Stimulated activated CD8-positive, alpha-beta memory T cell treated with anti-CD3 and anti-CD28 coated beads, Interleukin-7, amount 100 ng/mL, for 1 hour (primary cell): ENCODE measurements around the gene AGBL1.
A peak's percentile ranks its signal among the peaks of the same experiment; 100 is the strongest.

Experiments used
- DNase-seq, 2 donors: peaks; one replicate each; pipeline ENCODE4 v3.0.0-alpha.2; 2020; ENCODE audit warnings: low read depth in 2 of 2

AGBL1 gene

DNA sequence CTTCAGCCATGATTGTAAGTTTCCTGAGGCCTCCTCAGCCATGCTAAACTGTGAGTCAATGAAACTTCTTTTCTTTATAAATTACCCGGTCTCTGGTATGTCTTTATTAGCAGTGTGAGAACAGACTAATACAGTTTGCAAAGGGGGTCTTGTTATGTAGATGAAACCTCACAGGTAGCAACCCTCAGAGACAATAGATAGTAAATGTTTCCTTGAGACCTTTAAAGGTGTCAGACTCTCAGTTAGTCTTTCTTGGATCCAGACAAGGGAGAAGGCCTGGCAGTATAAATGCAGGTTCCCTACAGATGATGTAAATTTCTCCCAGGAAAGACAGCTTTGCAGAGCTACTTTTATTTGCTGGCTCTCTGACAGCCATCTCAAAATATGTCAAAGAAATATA is 510.8 kb downstream of the AGBL1 start:
- no peak for DNase-seq

DNA sequence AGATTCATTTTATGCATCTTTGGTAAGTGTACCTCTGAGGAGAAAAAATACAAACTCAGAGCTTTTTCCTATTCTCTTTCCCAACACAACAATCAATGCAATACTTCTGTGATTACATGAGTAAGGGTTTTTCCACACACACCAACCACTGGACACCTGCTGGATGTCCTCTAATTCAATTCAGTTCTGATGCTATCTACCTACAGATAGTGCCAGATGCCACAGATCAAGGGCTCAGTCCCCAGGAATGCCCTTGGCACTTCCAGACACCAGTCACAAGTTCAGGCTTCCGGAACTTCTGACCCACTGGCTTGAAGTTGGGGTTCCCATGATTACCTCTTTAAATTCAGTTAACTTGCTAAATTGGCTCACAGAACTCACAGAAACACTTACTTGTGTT is 511.5 kb downstream of the AGBL1 start:
- DNase-seq = no peak

DNA sequence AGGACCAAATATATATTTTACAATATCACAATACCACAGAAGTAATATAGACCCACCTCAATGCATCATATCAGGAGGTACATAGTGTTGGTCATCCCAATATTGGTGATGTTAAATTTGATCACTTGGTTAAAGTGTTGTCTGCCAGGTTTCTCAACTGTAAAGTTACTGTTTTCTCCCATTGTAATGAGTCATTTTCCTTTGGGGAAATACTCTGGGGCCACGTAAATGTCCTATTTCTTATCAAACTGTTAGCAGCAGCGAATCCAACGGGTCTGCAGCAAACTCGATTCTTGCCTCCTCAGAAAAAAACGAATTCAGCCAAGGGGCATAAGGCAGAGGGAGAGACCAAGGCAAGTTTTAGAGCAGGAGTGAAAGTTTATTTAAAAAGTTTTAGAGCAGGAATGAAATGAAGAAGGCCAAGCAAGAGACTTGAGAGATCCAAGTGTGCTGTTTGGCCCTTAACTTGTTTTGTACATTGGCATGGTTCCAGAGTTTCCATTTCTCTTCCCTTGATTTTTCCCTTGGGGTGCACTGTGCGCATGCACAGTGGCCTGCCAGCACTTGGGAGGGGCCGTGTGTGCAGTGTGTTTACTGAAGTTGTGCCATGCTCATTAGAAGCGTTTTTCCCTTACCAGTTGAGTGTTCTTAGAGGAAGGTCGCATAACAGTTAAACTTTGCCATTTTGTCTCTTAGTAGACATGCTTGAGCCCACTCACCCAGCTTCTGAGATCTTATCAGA is 512.5 kb downstream of the AGBL1 start:
- DNase-seq = no peak

- no peak for DNase-seq
Measured at GRCh38 chr15:86595741-86596140, 516.1 kb downstream of the AGBL1 start.

DNA sequence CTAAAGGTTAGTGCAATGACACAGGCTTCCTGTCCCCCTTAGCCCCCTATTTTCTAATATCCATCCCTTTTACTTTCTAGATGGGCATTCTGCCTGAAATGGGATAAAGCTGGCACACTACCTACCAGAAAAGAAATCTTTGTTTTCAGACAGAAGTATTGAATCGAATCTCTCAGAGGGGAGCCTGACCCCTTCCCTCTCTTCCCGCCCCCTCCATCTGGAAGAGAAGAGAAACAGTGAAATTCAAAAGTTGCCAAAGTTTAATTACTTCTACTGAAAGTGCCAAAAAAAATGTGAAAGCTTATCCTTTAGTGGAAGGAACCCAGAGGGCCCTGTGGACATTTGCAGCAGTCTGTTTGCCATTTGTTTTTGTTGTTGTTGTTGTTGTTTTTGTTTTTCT is 523.8 kb downstream of the AGBL1 start:
- DNase-seq = no peak

- DNase-seq = no peak
Measured at GRCh38 chr15:86608461-86609205, 529.0 kb downstream of the AGBL1 start.

GRCh38 chr15:86609275-86609674 is 529.6 kb downstream of the AGBL1 start:
- no peak for DNase-seq

- no peak for DNase-seq
Measured at GRCh38 chr15:86610038-86610437, 530.4 kb downstream of the AGBL1 start.

GRCh38 chr15:86611417-86612040 is 531.9 kb downstream of the AGBL1 start:
- DNase-seq = no peak

GRCh38 chr15:86615411-86615810 is 535.7 kb downstream of the AGBL1 start:
- no peak for DNase-seq

DNA sequence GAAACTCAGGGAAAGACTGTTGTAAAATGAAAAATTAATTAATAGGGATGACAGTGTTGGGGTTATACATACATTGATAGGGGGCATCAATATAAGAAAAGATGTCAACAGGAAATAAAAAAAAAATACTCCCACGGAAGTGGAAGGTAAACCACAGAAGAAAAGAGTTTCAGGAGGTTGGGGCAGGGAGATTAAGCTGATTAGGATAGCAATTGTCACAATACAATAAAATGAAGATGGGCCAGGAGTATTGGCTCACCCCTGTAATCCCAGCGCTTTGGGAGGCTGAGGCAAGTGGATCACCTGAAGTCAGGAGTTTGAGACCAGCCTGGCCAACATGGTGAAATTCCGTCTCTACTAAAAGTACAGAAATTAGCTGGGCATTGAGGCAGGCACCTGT is 536.1 kb downstream of the AGBL1 start:
- no peak for DNase-seq

DNA sequence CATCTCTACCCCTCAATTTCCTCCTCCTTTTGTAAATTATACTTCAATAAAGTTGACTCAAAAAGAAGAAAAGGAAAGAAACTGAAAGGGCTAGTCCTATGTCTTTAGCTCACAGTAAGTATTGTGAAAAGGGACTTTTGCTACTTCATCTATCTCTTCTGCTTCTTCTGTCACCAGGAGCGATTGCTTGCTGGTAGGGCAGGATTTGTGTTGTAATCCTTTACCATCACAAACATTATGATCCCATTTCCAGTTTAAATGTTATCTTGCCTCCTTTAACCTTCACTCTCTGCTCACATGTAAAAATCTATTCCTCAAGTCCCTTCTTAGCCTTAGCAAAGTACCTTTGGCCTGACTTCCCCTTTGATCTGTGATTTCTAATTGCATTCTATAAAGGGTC is 537.1 kb downstream of the AGBL1 start:
- DNase-seq = no peak

- DNase-seq = no peak
Measured at GRCh38 chr15:86620157-86620556, 540.5 kb downstream of the AGBL1 start.

DNA sequence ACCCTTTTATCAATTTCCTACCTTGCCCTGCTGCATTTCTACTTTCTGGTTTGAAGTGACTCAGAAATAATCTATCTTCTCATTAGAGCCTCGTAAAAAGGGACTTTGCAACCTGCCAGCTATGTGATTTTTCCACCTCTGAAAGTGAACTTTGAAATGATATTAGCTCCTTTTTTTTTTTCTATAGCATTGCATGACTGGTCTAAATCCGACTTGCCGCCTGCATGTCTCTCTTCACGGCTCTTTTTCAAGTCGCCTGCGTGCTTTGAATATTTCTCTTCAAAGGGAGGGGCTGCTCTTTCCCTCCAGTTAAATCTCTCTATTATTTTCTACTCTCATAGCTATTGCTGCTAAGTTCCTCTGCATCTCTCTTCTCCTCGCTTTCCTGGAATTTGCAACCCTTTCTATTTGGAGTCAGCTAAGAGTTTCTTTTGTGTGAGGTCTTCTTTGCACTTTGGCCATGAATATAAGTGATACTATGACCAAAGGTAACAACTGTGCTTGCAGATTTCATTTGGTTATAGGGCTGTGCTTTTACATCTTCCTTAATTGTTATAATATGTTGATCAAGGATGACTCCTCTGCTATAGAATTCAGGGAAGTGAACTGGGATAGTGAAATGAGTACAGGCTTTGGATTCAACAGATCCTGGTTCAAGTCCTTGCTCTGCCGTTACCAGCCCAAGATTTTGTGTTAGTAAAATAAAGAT is 541.1 kb downstream of the AGBL1 start:
- no peak for DNase-seq

DNA sequence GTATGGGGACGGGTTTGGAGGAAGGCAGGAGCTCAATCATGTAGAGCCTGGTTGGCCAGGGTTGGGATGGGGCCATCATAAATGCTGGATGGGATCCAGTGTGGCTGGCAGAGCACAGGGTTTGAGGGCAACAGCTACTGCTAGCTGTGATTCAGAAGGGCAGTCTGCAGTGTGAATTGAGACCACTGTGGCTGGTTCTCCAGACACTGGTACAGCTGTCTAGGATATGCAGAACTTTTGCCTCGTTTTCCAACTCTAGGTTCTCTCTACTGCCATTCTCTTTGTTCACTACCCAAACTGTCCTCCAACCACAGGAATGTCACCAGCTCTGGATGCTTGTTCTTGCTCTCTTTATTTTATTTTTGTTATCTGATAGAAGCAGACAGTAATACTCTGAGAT is 543.6 kb downstream of the AGBL1 start:
- DNase-seq = no peak

DNA sequence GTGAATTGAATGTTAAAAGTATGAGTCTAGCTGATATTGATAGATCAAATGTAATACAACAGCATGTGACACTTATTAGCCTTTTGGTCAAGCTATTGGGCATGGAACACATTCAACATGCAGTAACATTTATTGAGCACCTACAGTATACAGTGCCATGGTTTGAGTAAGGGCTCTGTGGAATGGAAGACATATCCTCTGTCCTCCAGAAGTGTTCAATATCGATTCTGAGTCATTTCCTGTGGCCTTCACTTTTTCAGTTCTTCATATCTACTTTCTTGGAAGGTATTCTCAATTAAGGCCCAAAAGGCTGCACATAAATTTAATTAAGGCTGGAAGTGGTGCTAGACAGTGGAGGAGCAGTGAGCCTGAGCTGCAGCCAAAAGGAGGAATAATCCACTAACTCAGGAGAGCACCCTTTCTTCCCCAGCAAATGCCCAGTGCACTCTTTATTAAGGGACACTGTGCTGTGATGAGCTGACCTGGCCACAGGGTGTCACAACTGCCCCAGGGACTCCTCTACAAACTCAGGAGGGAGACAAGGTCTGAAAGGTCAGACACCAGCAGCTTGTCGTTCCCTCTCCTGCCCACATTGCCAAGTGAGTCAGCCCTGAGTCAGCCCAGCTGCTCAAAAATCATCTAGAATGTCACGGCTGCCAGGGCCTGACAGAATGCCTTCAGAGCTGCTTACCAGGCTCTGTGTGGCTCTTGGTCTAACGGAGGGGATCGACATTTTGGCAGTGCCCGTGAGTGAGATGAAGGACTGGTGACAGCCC is 544.8 kb downstream of the AGBL1 start:
- DNase-seq = peak; percentile 15 to 31

GRCh38 chr15:86629409-86630356 is 550.0 kb downstream of the AGBL1 start:
- no peak for DNase-seq

- no peak for DNase-seq
Measured at GRCh38 chr15:86630946-86631345, 551.3 kb downstream of the AGBL1 start.

GRCh38 chr15:86634146-86634545 is 554.5 kb downstream of the AGBL1 start:
- DNase-seq = no peak

- no peak for DNase-seq
Measured at GRCh38 chr15:86634992-86635638, 555.4 kb downstream of the AGBL1 start.
